ENCODE data around the gene PIGH.
"Not testable (repeated sequence)": the region's sequence is repeated elsewhere in the genome, so short reads cannot be mapped to it uniquely, and the experiment has no call there.

PIGH gene

GRCh38 chr14:67610491-67610890 lies 10.4 kb upstream of the PIGH start:
- TF ChIP-seq CTCF (IDR thresholded peaks at IDR 0.05; ENCODE audit: low read depth, low read length), result no peak
- DNase-seq (ENCODE audit: low read depth in 2 of 2), result no peak
- H3K4me3 ChIP-seq (replicated peaks in 1 of 2; ENCODE audit: low read depth in 2 of 2, low read length in 2 of 2), result no peak overlapping the region

- DNase-seq (ENCODE audit: low read depth in 2 of 2), result no peak
- TF ChIP-seq CTCF (IDR thresholded peaks at IDR 0.05; ENCODE audit: low read depth, low read length), result no peak
- no peak overlapping the region for H3K4me3 ChIP-seq (replicated peaks in 1 of 2; ENCODE audit: low read depth in 2 of 2, low read length in 2 of 2)
Observed at GRCh38 chr14:67609642-67610310, 9.7 kb upstream of the PIGH start.

GRCh38 chr14:67607646-67608045 lies 7.6 kb upstream of the PIGH start:
- no peak for DNase-seq (ENCODE audit: low read depth in 2 of 2)
- no peak overlapping the region for H3K4me3 ChIP-seq (replicated peaks in 1 of 2; ENCODE audit: low read depth in 2 of 2, low read length in 2 of 2)
- no peak for TF ChIP-seq CTCF (IDR thresholded peaks at IDR 0.05; ENCODE audit: low read depth, low read length)

GRCh38 chr14:67602995-67603545 lies 3.0 kb upstream of the PIGH start:
- no peak for TF ChIP-seq CTCF (IDR thresholded peaks at IDR 0.05; ENCODE audit: low read depth, low read length)
- DNase-seq (ENCODE audit: low read depth in 2 of 2), result no peak
- H3K4me3 ChIP-seq (replicated peaks in 1 of 2; ENCODE audit: low read depth in 2 of 2, low read length in 2 of 2), result no peak overlapping the region

- H3K4me3 ChIP-seq (replicated peaks in 1 of 2; ENCODE audit: low read depth in 2 of 2, low read length in 2 of 2), result no peak overlapping the region
- no peak for TF ChIP-seq CTCF (IDR thresholded peaks at IDR 0.05; ENCODE audit: low read depth, low read length)
Observed at GRCh38 chr14:67602076-67602475, 2.0 kb upstream of the PIGH start.

GRCh38 chr14:67600562-67600974 lies 500 bp upstream of the PIGH start:
- not testable (repeated sequence) for DNase-seq (ENCODE audit: low read depth in 2 of 2)
- H3K4me3 ChIP-seq (replicated peaks in 1 of 2; ENCODE audit: low read depth in 2 of 2, low read length in 2 of 2), result peak overlapping the region; percentile 85 to 93

More at GRCh38 chr14:67602076-67602475, 2.0 kb upstream of the PIGH start:
- DNase-seq (ENCODE audit: low read depth in 2 of 2), result no peak

GRCh38 chr14:67595392-67595791 lies 4.7 kb downstream of the PIGH start:
- no peak for TF ChIP-seq CTCF (IDR thresholded peaks at IDR 0.05; ENCODE audit: low read depth, low read length)
- no peak for DNase-seq (ENCODE audit: low read depth in 2 of 2)
- H3K4me3 ChIP-seq (replicated peaks in 1 of 2; ENCODE audit: low read depth in 2 of 2, low read length in 2 of 2), result no peak overlapping the region

- H3K4me3 ChIP-seq (replicated peaks in 1 of 2; ENCODE audit: low read depth in 2 of 2, low read length in 2 of 2), result not testable (repeated sequence)
Observed at GRCh38 chr14:67593650-67594049, 6.4 kb downstream of the PIGH start.

More at GRCh38 chr14:67593650-67594049, 6.4 kb downstream of the PIGH start:
- not testable (repeated sequence) for DNase-seq (ENCODE audit: low read depth in 2 of 2)
